Calu3 (cell line): ENCODE data around the gene DDAH1. TPM values are rescaled to one million over a fixed set of nuclear protein-coding genes. Genes with fewer than 3 reads are reported as not detected.

Experiments used
- BruUV-seq: library from RNA; stranded (reverse); fragments of 400-500 nt; replicated peaks from 2 replicates; lab custom pipeline; 2021; lab: Mats Ljungman, UMichigan
- CTCF ChIA-PET: fragments of 300-600 bp; sonication (Branson Sonifier 250); formaldehyde crosslinking; loops from one replicate; lab custom pipeline; 2022; ENCODE audit warnings: antibody characterized with exemption; lab: Charles Lee
- DNase-seq: peaks from one replicate; pipeline ENCODE4 v3.0.0; 2022
- H3K27ac Mint-ChIP-seq: one replicate; pipeline ENCODE4 v1.8.0; 2022; ENCODE audit warnings: mixed read lengths; ENCODE audit not compliant: unreplicated experiment
- H3K27me3 Mint-ChIP-seq: one replicate; pipeline ENCODE4 v1.8.0; 2022; ENCODE audit warnings: mixed read lengths; ENCODE audit not compliant: unreplicated experiment
- H3K36me3 Mint-ChIP-seq: one replicate; pipeline ENCODE4 v1.8.0; 2022; ENCODE audit warnings: mild to moderate bottlenecking, moderate library complexity, mixed read lengths; ENCODE audit not compliant: insufficient read depth, unreplicated experiment
- H3K4me1 Mint-ChIP-seq: one replicate; pipeline ENCODE4 v1.8.0; 2022; ENCODE audit warnings: mild to moderate bottlenecking, low read depth, mixed read lengths; ENCODE audit not compliant: unreplicated experiment
- H3K4me3 Mint-ChIP-seq: one replicate; pipeline ENCODE4 v1.8.0; 2022; ENCODE audit warnings: mild to moderate bottlenecking, low read depth, moderate library complexity, mixed read lengths; ENCODE audit not compliant: unreplicated experiment
- H3K9me3 Mint-ChIP-seq: one replicate; pipeline ENCODE4 v1.8.0; 2022; ENCODE audit warnings: low read depth, mixed read lengths; ENCODE audit not compliant: unreplicated experiment
- CTCF ChIP-seq: fragments of 200-600 bp; IDR thresholded peaks from one replicate; pipeline ENCODE4 v1.8.0; 2022; ENCODE audit warnings: antibody characterized with exemption; ENCODE audit not compliant: unreplicated experiment
- intact Hi-C: fragments of 100-400 bp; cut with micrococcal nuclease; formaldehyde crosslinking; loops from one replicate; pipeline ENCODE4 v1.10.0; 2022; ENCODE audit not compliant: unreplicated experiment
- total RNA-seq: library from RNA; stranded (reverse); gene quantifications from 2 replicates; pipeline ENCODE4 v1.2.3, GENCODE V29; 2022

The DDAH1 gene
- total RNA-seq, 1 experiment from 2014 or later = 84.1 TPM

GRCh38 chr1:85327759-85328158 is 137.2 kb downstream of the DDAH1 start:
- Mint-ChIP-seq H3K4me3 (no peak overlapping the region), H3K9me3 (no peaks in the 10 kb centered on the region), H3K27ac (peak overlapping the region; percentile 80), H3K36me3 (peaks cover 32% of the 10 kb centered on the region), H3K27me3 (no peaks in the 10 kb centered on the region), H3K4me1 (peaks cover 79% of the 10 kb centered on the region)
- CTCF ChIA-PET = no interaction called here
- no peak for TF ChIP-seq CTCF
- DNase-seq = no peak
- BruUV-seq = no TSS peak
- intact Hi-C loops = loop anchor here (2.0 to 5.0 kb wide), 3 partner anchors 15 to 255 kb away; partner anchors contain the start of gene CCN1

GRCh38 chr1:85326851-85327250 is 138.1 kb downstream of the DDAH1 start:
- intact Hi-C loops = loop anchor here (5.0 kb wide), 2 partner anchors 135 to 255 kb away; partner anchors contain the start of gene CCN1
- peak overlapping the region; percentile 36 for H3K27ac Mint-ChIP-seq
- no peak for DNase-seq
- no TSS peak for BruUV-seq
- CTCF ChIA-PET = no interaction called here
- no peaks in the 10 kb centered on the region for H3K27me3 Mint-ChIP-seq
- H3K9me3 Mint-ChIP-seq = no peaks in the 10 kb centered on the region
- H3K4me3 Mint-ChIP-seq = peak overlapping the region; percentile 31
- H3K4me1 Mint-ChIP-seq = peaks cover 83% of the 10 kb centered on the region
- no peak for TF ChIP-seq CTCF
- H3K36me3 Mint-ChIP-seq = peaks cover 36% of the 10 kb centered on the region

- H3K27me3 Mint-ChIP-seq = no peaks in the 10 kb centered on the region
- no TSS peak for BruUV-seq
- peaks cover 36% of the 10 kb centered on the region for H3K36me3 Mint-ChIP-seq
- peaks cover 78% of the 10 kb centered on the region for H3K4me1 Mint-ChIP-seq
- intact Hi-C loops = loop anchor here (5.0 kb wide), 2 partner anchors 136 to 256 kb away; partner anchors contain the start of gene CCN1
- peak overlapping the region; percentile 31 for H3K4me3 Mint-ChIP-seq
- CTCF ChIA-PET = no interaction called here
- no peaks in the 10 kb centered on the region for H3K9me3 Mint-ChIP-seq
- no peak for TF ChIP-seq CTCF
- H3K27ac Mint-ChIP-seq = peak overlapping the region; percentile 36
- no peak for DNase-seq
These were observed 138.6 kb downstream of the DDAH1 start for GRCh38 chr1:85326336-85326735.

- H3K27ac Mint-ChIP-seq = peak overlapping the region; percentile 36
- CTCF ChIA-PET = no interaction called here
- no TSS peak for BruUV-seq
- no peak for TF ChIP-seq CTCF
- H3K27me3 Mint-ChIP-seq = no peaks in the 10 kb centered on the region
- peaks cover 37% of the 10 kb centered on the region for H3K36me3 Mint-ChIP-seq
- intact Hi-C loops = loop anchor here (5.0 kb wide), 2 partner anchors 136 to 256 kb away; partner anchors contain the start of gene CCN1
- peaks cover 78% of the 10 kb centered on the region for H3K4me1 Mint-ChIP-seq
- H3K4me3 Mint-ChIP-seq = peak overlapping the region; percentile 31
- H3K9me3 Mint-ChIP-seq = no peaks in the 10 kb centered on the region
- peak; percentile 42 for DNase-seq
These were observed 139.0 kb downstream of the DDAH1 start for GRCh38 chr1:85325920-85326319.
